ENCODE measurements around the gene MUC4. TPM values are rescaled to one million over a fixed set of nuclear protein-coding genes. Genes with fewer than 3 reads are reported as not detected.

The MUC4 gene
- total RNA-seq, 6 donors from 2014 or later: 4.6 to 75.4 (median 11.3) TPM

DNA sequence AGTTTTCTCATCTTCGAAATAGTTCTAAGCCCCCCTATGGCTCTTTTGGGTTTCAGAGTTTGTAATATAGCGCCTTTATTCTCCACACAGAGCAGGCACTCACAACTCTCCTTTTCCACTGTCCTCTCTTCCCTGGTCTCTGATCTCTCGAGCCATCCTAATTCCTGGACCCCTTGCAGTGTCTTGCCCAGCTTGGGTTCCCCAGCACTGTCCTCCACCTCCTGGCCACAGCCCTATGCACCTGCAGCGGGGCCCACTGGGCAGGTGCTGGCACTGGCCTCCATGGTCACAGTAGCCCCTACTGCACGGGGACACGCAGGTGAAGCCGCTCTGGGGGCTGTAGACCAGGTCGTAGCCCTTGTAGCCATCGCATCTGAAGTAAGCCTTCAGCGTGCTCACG, 63.1 kb downstream of the MUC4 start:
- TF ChIP-seq EP300 (IDR thresholded peaks at IDR 0.05): no peak
- TF ChIP-seq POLR2AphosphoS5 (IDR thresholded peaks at IDR 0.05): no peak
- no peak for TF ChIP-seq POLR2A (IDR thresholded peaks at IDR 0.05)
- TF ChIP-seq, protein P1, sequence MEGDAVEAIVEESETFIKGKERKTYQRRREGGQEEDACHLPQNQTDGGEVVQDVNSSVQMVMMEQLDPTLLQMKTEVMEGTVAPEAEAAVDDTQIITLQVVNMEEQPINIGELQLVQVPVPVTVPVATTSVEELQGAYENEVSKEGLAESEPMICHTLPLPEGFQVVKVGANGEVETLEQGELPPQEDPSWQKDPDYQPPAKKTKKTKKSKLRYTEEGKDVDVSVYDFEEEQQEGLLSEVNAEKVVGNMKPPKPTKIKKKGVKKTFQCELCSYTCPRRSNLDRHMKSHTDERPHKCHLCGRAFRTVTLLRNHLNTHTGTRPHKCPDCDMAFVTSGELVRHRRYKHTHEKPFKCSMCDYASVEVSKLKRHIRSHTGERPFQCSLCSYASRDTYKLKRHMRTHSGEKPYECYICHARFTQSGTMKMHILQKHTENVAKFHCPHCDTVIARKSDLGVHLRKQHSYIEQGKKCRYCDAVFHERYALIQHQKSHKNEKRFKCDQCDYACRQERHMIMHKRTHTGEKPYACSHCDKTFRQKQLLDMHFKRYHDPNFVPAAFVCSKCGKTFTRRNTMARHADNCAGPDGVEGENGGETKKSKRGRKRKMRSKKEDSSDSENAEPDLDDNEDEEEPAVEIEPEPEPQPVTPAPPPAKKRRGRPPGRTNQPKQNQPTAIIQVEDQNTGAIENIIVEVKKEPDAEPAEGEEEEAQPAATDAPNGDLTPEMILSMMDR (IDR thresholded peaks at IDR 0.05): no peak
- Histone ChIP-seq H3K27ac (no peak overlapping the region), H3K9me3 (no peaks in the 10 kb centered on the region), H3K4me3 (no peak overlapping the region), H3K36me3 (no peaks in the 10 kb centered on the region), H3K4me1 (peaks cover 3 to 15% (median 7%) of the 10 kb centered on the region in 4 donors), H3K27me3 (no peaks in the 10 kb centered on the region)
- 95 to 97% methylated on average over 11 of the region's 11 CpGs for WGBS, 2 donors
- DNase-seq (peak in 1 of 2 donors; percentile 83), ATAC-seq (ENCODE audit: low FRiP score in 2 of 2) (no peak)

DNA sequence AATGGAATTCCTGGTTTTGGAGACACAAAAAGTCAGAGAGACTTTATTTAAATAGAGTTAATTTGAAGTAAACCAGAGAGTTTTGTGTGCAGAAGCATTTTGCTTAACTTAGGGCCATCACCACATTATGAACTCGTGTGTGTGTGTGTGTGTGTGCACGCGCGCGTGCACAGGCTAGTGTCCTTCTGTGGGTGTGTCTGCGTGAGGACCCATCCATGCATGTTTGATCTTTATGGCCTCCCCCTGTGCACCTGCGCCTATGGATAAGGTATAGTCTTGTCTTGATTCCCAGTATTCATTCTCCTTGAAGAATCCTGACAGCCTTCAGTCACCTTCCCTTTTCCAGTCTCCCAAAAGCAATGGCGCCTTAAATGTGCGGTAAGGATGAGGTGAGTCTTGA, 65.0 kb downstream of the MUC4 start:
- no peak for ATAC-seq (ENCODE audit: low FRiP score in 2 of 2)
- no peak for TF ChIP-seq POLR2A (IDR thresholded peaks at IDR 0.05)
- TF ChIP-seq, protein P1 (IDR thresholded peaks at IDR 0.05): no peak
- no peak for TF ChIP-seq POLR2AphosphoS5 (IDR thresholded peaks at IDR 0.05)
- TF ChIP-seq EP300 (IDR thresholded peaks at IDR 0.05): no peak
- WGBS, 2 donors: 87 to 89% methylated on average over 9 of the region's 9 CpGs
- Histone ChIP-seq H3K4me3 (no peak overlapping the region), H3K9me3 (no peaks in the 10 kb centered on the region), H3K27ac (no peak overlapping the region), H3K4me1 (peaks cover 3 to 9% (median 7%) of the 10 kb centered on the region in 4 donors), H3K27me3 (no peaks in the 10 kb centered on the region), H3K36me3 (no peaks in the 10 kb centered on the region)
- peak in 1 of 2 donors; percentile 38 for DNase-seq

DNA sequence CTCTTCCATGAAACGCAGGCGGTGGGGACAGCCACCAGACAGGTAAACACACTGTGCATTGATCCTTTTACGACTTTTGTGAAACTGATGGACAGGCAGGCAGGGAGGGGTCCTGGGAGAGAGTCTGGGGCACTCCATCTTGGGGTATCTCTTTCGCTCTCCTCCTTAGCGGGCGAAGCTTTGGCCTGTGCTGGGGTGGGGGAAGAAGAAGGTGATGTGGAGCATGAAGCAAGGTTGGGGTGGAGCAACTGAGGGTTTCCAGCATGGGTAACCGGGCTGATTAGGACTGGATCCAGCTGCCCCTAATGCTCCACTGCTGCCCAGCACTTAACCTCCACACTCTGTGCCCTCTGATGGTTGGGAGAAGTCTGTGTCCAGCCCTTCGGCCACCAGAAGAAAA, 65.4 kb downstream of the MUC4 start:
- H3K4me1 ChIP-seq: peaks cover 3 to 9% (median 7%) of the 10 kb centered on the region in 4 donors
- H3K27me3 ChIP-seq: no peaks in the 10 kb centered on the region
- no peak for DNase-seq
- H3K9me3 ChIP-seq: no peaks in the 10 kb centered on the region
- WGBS, 2 donors: 78 to 84% methylated on average over 8 of the region's 8 CpGs
- no peaks in the 10 kb centered on the region for H3K36me3 ChIP-seq
- H3K4me3 ChIP-seq: no peak overlapping the region
- TF ChIP-seq POLR2AphosphoS5 (IDR thresholded peaks at IDR 0.05) (no peak), POLR2A (IDR thresholded peaks at IDR 0.05) (no peak)
- no peak for ATAC-seq (ENCODE audit: low FRiP score in 2 of 2)
- H3K27ac ChIP-seq: no peak overlapping the region

DNA sequence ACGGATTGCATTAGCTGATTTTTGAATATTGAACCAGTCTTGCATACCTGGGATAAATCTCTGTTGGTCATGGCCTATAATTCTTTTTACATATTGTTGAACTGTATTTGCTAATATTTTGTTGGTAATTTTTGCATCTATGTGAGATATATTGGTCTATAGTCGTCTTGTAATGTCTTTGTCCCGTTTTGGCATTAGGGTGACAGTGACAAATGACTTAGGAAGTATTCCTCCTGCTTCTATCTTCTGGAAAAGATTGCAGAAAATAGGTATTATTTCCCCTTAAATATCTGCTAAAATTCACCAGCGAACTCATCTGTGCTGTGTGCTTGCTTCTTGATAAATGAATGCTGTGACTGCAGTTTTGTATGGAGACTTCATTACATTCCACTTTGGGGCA, 67.3 kb downstream of the MUC4 start:
- DNase-seq (no peak), ATAC-seq (ENCODE audit: low FRiP score in 2 of 2) (no peak)
- peaks cover 3 to 9% (median 7%) of the 10 kb centered on the region in 4 donors for H3K4me1 ChIP-seq
- TF ChIP-seq EP300 (IDR thresholded peaks at IDR 0.05) (no peak), POLR2A (IDR thresholded peaks at IDR 0.05) (no peak), POLR2AphosphoS5 (IDR thresholded peaks at IDR 0.05) (no peak)
- TF ChIP-seq, protein P1 (IDR thresholded peaks at IDR 0.05): no peak
- H3K4me3 ChIP-seq: no peak overlapping the region
- no peaks in the 10 kb centered on the region for H3K36me3 ChIP-seq
- WGBS, 2 donors: 75 to 77% methylated on average over 4 of the region's 4 CpGs
- no peak overlapping the region for H3K27ac ChIP-seq
- no peaks in the 10 kb centered on the region for H3K27me3 ChIP-seq
- H3K9me3 ChIP-seq: no peaks in the 10 kb centered on the region

DNA sequence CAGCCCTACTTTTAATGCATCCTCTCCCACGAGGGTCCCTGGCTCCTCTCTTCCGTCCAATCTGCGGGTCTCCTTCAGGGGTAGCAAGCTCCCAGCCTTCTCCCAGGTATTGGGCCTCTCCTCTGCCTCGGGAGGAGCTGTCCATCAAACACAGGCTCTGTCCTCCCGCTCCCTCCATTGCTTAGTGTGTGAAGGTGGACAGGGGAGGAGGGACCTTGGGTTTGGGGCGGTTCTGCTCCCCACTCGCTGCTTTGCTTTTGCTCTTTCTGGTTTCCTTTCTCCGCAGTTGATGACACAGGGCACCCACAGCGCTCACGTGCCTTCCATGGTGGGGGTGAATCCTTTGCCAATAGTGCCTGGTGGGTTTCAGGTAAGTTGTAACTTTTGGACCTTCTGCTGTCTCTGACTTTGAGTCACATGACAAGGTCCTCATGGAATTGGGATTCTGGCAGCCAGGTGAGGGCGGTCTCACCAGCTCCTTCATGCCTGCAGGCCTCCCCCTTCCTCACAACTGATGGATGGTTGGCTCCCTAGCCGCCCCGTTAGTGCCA, 72.1 kb downstream of the MUC4 start:
- ATAC-seq (ENCODE audit: low FRiP score in 2 of 2): no peak
- Histone ChIP-seq H3K4me1 (no peaks in the 10 kb centered on the region), H3K36me3 (peaks cover 0 to 21% (median 0%) of the 10 kb centered on the region in 4 donors), H3K27me3 (no peaks in the 10 kb centered on the region), H3K9me3 (no peaks in the 10 kb centered on the region), H3K27ac (no peak overlapping the region), H3K4me3 (no peak overlapping the region)
- no peak for TF ChIP-seq EP300 (IDR thresholded peaks at IDR 0.05)
- TF ChIP-seq POLR2AphosphoS5 (IDR thresholded peaks at IDR 0.05): no peak
- TF ChIP-seq POLR2A (IDR thresholded peaks at IDR 0.05): no peak
- TF ChIP-seq, protein P1 (IDR thresholded peaks at IDR 0.05): no peak
- no peak for DNase-seq
- WGBS, 2 donors: 83 to 94% methylated on average over 12 to 13 of the region's 13 CpGs

Measured in upper lobe of left lung (tissue), 6 donors.